ENCODE data around the gene OSBPL9.

GRCh38 chr1:51584021-51584420 lies 32.9 kb upstream of the OSBPL9 start:
- no peak for TF ChIP-seq CTCF (IDR thresholded peaks at IDR 0.05)
- no peak for TF ChIP-seq EZH2 (IDR thresholded peaks at IDR 0.05)
